Esophagus squamous epithelium (tissue), 4 donors: Measurements from ENCODE around the gene SPO11.

ENCODE experiments used
- CTCF ChIP-seq, 6 experiments: fragments of 450-650 bp in 4 of 6; fragments of 200-600 bp in 2 of 6; sonication (generic) in 2 of 6; IDR thresholded peaks; one replicate each; pipeline ENCODE4 v1.5.1; 2016 to 2019; ENCODE audit warnings: antibody characterized with exemption in 6 of 6, mild to moderate bottlenecking in 4 of 6, moderate library complexity in 4 of 6
- POLR2A ChIP-seq, 4 donors: fragments of 450-650 bp; IDR thresholded peaks; one replicate each; pipeline ENCODE4 v1.6.1; 2017; ENCODE audit warnings: antibody characterized with exemption in 4 of 4, mild to moderate bottlenecking in 4 of 4, moderate library complexity in 3 of 4

- TF ChIP-seq CTCF (IDR thresholded peaks at IDR 0.05) (no peak), POLR2A (IDR thresholded peaks at IDR 0.05) (no peak)
These were observed 41.7 kb upstream of the SPO11 start for GRCh38 chr20:57287901-57288300.
